Endothelial cell (in vitro differentiated cells): ENCODE results near the gene SOX6. TPM values are rescaled to one million over a fixed set of nuclear protein-coding genes. Genes with fewer than 3 reads are reported as not detected.

Experiments
- DNase-seq: peaks from one replicate; pipeline ENCODE4 v3.0.0; 2021; ENCODE audit warnings: low spot score
- H3K27ac Mint-ChIP-seq: one replicate; pipeline ENCODE4 v1.8.0; 2021; ENCODE audit warnings: mixed read lengths, inconsistent platforms; ENCODE audit not compliant: unreplicated experiment
- H3K27me3 Mint-ChIP-seq: one replicate; pipeline ENCODE4 v1.8.0; 2021; ENCODE audit warnings: mild to moderate bottlenecking, moderate library complexity, mixed read lengths, inconsistent platforms; ENCODE audit not compliant: unreplicated experiment
- H3K36me3 Mint-ChIP-seq: one replicate; pipeline ENCODE4 v1.8.0; 2021; ENCODE audit warnings: mild to moderate bottlenecking, low read depth, mixed read lengths, inconsistent platforms; ENCODE audit not compliant: unreplicated experiment
- H3K4me1 Mint-ChIP-seq: one replicate; pipeline ENCODE4 v1.8.0; 2021; ENCODE audit warnings: mild to moderate bottlenecking, mixed read lengths, inconsistent platforms; ENCODE audit not compliant: unreplicated experiment
- H3K4me3 Mint-ChIP-seq: one replicate; pipeline ENCODE4 v1.8.0; 2021; ENCODE audit warnings: mild to moderate bottlenecking, mixed read lengths, inconsistent platforms; ENCODE audit not compliant: unreplicated experiment
- H3K9me3 Mint-ChIP-seq: one replicate; pipeline ENCODE4 v1.8.0; 2021; ENCODE audit warnings: mixed read lengths, inconsistent platforms; ENCODE audit not compliant: unreplicated experiment
- total RNA-seq: library from RNA; stranded (reverse); fragmentation: NEBNext Ultra II Directional; extraction: Animal tissue kit (Norgen Biotek cat#: 25700); gene quantifications from one replicate; pipeline ENCODE4 v1.2.1, GENCODE V29; 2021; ENCODE audit not compliant: unreplicated experiment
- TF ChIP-seq, protein P1 (sequence below): fragments of 200-600 bp; sonication (generic); IDR thresholded peaks from one replicate; pipeline ENCODE4 v1.5.0; 2021; ENCODE audit warnings: antibody characterized with exemption; ENCODE audit not compliant: unreplicated experiment

The SOX6 gene
- total RNA-seq, 1 donor from 2014 or later, result 21.0 TPM

DNA sequence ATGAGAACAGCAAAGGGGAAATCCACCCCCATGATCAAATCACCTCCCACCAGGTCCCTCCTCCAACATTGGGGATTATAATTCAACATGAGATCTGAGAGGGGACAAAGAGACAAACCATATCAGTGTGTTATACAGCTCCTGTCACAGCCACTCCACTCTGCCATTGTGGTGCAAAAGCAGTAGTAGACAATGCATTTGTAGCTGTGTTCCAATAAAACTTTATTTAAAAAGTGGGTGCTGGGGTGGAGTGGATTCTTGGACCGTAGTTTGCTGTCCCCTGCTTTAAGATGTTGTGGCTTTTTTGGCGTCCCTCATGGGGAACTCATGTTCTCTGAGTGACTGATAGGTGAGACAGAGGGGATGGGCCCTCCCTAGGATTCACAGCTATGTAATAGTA is 399.1 kb downstream of the SOX6 start:
- H3K36me3 Mint-ChIP-seq, result no peaks in the 10 kb centered on the region
- TF ChIP-seq, protein P1, sequence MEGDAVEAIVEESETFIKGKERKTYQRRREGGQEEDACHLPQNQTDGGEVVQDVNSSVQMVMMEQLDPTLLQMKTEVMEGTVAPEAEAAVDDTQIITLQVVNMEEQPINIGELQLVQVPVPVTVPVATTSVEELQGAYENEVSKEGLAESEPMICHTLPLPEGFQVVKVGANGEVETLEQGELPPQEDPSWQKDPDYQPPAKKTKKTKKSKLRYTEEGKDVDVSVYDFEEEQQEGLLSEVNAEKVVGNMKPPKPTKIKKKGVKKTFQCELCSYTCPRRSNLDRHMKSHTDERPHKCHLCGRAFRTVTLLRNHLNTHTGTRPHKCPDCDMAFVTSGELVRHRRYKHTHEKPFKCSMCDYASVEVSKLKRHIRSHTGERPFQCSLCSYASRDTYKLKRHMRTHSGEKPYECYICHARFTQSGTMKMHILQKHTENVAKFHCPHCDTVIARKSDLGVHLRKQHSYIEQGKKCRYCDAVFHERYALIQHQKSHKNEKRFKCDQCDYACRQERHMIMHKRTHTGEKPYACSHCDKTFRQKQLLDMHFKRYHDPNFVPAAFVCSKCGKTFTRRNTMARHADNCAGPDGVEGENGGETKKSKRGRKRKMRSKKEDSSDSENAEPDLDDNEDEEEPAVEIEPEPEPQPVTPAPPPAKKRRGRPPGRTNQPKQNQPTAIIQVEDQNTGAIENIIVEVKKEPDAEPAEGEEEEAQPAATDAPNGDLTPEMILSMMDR, result no peak
- no peaks in the 10 kb centered on the region for H3K4me1 Mint-ChIP-seq
- H3K27ac Mint-ChIP-seq, result no peak overlapping the region
- H3K4me3 Mint-ChIP-seq, result no peak overlapping the region
- H3K9me3 Mint-ChIP-seq, result no peaks in the 10 kb centered on the region
- DNase-seq, result no peak
- H3K27me3 Mint-ChIP-seq, result no peaks in the 10 kb centered on the region

DNA sequence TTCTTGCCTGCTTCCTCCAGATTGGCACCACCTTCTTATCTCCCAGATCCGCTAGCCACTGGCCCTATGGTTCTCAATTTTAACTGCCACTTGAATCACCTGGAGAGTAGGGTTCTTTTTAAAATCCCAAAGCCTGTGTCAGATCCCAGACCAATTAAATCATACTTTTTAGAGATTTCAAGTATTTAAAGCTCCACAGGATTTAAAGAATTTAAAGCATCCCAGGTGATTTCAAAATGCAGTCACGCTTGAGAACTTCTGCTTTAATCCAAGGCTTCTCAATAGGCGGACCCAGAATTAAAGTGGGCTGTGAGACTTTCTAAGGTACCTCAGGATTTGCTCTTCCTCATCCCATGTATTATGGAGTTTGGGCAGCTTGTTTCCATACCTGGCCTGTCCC is 400.0 kb downstream of the SOX6 start:
- no peak overlapping the region for H3K27ac Mint-ChIP-seq
- H3K27me3 Mint-ChIP-seq, result no peaks in the 10 kb centered on the region
- H3K36me3 Mint-ChIP-seq, result no peaks in the 10 kb centered on the region
- H3K9me3 Mint-ChIP-seq, result no peaks in the 10 kb centered on the region
- TF ChIP-seq, protein P1, result no peak
- no peak for DNase-seq
- no peak overlapping the region for H3K4me3 Mint-ChIP-seq
- no peaks in the 10 kb centered on the region for H3K4me1 Mint-ChIP-seq

DNA sequence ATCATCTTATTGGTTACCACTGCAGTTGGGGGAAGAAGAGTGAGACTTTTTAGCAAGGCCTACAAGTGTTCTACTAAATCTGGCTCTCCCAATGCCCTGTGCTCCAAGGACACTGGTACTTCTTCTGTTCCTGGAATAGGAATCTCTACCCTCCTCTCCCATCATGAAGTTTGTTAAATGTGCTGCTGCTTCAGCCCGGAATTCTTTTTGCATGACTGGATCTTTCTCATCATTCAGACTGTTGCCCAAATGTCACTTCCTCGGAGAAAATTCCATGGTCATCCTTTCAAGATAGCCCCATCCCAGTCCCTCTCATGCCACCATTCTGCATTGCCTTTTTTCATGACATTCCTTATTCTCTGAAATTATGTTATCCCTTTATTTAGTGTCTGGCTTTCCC is 400.8 kb downstream of the SOX6 start:
- H3K27me3 Mint-ChIP-seq, result no peaks in the 10 kb centered on the region
- no peaks in the 10 kb centered on the region for H3K4me1 Mint-ChIP-seq
- no peak overlapping the region for H3K4me3 Mint-ChIP-seq
- no peaks in the 10 kb centered on the region for H3K9me3 Mint-ChIP-seq
- no peak for DNase-seq
- TF ChIP-seq, protein P1, result no peak
- H3K36me3 Mint-ChIP-seq, result no peaks in the 10 kb centered on the region
- no peak overlapping the region for H3K27ac Mint-ChIP-seq

DNA sequence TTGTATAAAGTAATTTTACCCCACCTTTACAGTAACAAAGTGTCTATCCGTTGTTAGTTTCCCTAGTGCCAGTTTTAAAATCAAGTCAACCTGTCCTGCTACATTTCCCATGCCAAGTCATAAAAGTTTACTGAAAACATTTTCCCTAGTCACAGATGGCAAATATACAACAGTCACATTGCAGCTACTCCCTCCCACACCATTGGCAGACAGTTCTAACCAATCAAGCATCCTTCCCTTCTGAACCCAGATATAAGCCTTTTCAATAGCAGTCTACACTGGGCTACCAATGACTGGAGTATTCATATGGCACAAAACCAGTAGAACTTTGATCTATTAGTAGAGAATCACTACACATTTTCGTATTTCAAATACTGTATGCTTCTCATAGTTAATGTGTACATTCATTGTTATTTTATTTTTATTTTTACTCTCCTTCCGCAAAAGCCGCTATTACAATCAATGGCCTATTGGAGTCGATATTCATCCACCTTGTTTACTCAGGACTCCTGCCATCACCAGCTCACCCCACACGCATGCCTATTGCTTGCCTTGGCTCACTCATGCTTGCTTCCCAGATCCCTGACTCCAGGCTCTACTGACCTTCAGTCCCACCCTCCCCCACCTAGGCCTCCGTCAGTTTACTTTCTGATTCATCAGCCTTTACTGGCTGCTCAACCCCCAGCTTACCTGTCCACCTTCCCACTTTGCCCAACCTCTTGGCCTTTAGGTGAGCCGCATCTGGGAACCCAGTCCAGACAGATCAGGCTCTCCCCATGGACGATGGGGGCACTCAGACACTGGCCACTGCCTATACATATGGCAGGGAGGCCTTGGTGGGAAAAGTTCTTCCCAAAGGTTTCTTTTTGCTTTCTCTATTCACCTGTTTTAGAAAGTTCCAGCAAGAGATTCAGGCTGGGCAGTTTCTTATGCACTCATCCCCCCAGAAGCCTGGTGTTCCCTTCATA is 408.4 kb downstream of the SOX6 start:
- H3K4me3 Mint-ChIP-seq, result no peak overlapping the region
- H3K36me3 Mint-ChIP-seq, result no peaks in the 10 kb centered on the region
- TF ChIP-seq, protein P1, result no peak

DNA sequence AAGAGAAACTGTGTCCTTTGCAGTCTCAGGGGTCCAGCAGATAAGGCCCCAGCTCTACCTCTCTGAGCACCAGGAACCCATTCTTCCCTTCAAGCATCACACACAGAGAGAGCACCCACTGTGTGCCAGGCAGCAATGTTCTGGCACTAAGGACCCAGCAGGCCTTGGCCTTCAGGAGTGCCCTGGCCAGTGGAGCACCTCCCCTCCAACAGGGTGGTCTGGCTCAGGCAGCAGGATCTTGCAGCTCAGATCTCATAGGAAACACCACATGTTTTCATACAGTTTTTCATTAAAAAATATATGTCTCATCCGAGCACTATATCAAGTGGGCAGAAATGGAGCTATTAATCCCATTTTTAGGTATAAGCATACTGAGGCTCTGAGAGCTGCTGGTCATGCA is 410.6 kb downstream of the SOX6 start:
- H3K27ac Mint-ChIP-seq, result no peak overlapping the region
- TF ChIP-seq, protein P1, result no peak
- no peaks in the 10 kb centered on the region for H3K9me3 Mint-ChIP-seq
- H3K27me3 Mint-ChIP-seq, result peaks cover 5% of the 10 kb centered on the region
- H3K36me3 Mint-ChIP-seq, result no peaks in the 10 kb centered on the region
- no peaks in the 10 kb centered on the region for H3K4me1 Mint-ChIP-seq
- no peak overlapping the region for H3K4me3 Mint-ChIP-seq
- DNase-seq, result no peak

More for the DNA sequence above, 408.4 kb downstream of the SOX6 start:
- no peaks in the 10 kb centered on the region for H3K9me3 Mint-ChIP-seq
- no peak for DNase-seq
- H3K4me1 Mint-ChIP-seq, result no peaks in the 10 kb centered on the region
- peaks cover 5% of the 10 kb centered on the region for H3K27me3 Mint-ChIP-seq
- no peak overlapping the region for H3K27ac Mint-ChIP-seq
